ENCODE data around the gene PPP1R3F.
A peak's percentile ranks its signal among the peaks of the same experiment; 100 is the strongest.

The PPP1R3F gene

DNA sequence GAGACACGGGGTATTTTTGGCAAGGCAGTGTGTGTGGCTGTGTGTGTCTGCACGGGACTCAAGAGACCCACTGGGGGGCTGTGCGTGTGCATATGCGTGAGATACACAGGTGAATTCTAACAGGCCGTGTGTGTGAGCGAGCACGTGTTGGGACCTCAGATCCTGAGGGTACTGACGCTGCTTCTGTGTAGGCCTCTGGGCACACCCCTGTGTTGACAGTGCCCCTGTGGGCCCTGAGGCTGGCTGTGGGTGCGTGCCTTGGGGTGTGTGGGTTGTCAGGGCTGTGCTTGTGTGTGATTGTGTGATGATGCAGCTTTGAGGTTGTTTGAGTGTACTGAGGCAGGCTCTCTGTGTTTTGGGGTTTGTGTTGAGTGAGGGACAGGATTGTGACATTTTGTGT lies 19.0 kb upstream of the PPP1R3F start:
- DNase-seq: no peak

DNA sequence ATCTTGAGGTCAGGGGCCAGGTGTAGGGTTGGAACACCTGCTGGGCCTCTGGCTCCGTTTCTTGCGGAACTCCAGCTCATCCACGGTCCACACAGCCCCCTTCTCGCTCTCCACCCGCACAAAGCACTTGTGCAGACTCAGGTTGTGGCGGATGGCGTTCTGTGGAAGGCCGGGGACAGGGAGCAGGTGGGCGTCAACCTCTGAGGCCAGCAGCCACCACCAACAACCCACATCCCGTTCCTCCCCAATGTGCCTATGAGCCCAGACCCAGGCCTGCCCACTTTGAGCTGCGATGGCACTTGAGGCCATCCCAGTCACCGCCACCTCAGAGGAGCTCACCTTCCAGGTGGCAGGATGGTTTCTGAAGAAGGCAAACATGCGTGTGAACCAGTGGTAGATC lies 18.3 kb upstream of the PPP1R3F start:
- DNase-seq: no peak

GRCh38 chrX:49254639-49255038 lies 15.0 kb upstream of the PPP1R3F start:
- DNase-seq: no peak

DNA sequence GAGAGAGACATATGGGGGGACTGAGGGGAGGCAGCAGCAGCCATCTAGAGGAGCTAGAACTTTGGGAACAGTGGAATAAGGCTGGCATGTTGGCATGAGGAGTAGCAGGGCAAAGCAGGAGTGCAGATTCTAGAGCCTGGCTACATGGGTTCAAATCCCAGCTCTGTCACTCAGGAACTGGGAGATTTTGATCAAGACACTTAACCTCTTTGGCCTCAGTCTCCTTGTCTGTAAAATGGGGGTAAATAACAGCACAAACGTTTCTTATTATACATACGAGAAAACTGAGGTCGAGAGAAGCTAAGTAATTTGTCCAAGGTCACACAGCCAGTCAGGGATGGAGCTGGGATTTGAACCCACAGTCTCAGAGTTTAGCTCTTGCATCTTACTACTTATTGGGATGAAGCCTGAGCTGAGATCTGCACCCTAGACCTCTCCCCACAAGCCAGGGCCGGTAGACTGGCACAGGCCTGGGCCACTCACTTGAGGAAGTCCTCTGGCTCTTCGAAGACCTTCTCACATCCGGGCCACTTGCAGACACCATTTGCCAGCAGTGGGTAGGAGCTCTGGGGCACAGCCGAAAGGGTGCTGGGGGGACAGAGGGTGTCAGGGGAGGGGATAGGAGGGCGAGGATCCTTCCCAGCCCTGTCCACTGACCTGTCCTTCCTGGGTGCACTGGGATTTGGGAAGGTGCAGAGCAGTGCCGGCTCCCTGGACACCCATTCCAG lies 13.2 kb upstream of the PPP1R3F start:
- DNase-seq: no peak

DNA sequence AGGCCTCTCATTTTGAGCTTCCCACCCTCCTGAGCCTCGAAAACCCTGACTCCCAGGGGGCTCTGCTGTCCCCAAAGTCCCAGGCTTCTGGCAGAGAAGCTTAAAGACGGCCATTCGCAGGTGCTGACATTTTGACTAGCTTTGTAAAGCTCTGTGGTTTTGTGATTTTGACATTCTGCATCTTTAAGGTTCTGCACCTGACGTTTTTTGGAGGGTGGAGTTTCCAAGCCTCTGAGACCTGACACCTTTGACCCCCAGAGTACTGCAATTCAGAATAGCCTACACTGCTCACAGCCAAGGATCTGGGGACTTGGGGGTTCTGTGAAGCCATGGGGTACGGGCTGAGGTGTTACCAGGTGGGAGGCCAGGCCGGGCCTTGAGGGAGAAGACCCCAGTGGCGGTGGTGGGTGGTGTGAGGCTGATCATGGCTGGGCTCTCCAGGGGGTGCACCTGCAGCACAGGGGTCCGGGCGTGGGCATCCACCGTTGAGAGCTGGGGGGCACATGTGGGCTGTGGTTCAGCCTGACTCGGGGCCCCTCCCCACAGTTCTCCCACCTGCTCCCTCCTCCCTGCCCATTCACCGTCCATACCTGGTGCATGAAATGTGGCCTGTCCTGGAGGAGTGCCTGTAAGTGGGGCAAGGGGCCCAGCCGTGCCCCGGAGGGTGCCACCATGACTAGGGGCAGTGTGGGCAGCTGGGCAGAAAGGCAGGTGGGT lies 12.4 kb upstream of the PPP1R3F start:
- no peak for DNase-seq

GRCh38 chrX:49257846-49258748 lies 11.5 kb upstream of the PPP1R3F start:
- no peak for DNase-seq

- DNase-seq: no peak
Observed at GRCh38 chrX:49258749-49259124, 10.9 kb upstream of the PPP1R3F start.

DNA sequence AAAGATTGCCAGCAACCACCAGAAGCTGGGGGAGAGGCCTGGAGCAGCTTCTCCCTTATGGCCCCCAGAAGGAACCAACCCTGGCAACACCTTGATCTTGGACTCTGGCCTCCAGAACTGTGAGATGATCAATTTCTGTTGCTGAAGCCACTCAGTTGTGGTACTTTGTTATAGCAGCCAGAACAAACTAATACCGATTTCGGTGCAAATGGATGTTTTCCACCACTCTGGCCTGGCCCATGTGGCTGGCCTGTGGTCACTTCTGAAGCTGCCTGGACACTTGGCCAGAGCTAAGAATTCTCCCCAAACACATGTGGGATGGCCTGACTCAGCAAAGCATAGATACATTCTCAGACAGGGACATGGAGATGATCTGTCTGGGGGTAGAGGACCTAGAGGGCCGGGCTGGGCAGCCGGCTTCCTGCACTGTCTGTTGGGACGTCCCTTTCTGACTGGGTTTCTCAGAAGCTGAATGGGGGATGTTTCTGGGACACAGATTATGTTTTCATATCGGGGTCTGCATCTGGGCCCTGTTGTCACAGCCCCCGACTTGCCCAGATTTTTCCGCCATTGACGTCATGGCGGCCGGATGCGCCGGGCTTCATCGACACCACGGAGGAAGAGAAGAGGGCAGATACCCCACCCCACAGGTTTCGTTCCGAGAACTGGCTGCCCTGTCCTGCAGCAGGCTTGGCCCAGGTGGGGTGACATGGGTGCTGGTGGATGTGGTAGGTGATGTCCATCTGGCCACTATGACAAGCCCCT lies 9.2 kb upstream of the PPP1R3F start:
- DNase-seq: no peak

- DNase-seq: no peak
Observed at GRCh38 chrX:49262603-49263002, 7.0 kb upstream of the PPP1R3F start.

DNA sequence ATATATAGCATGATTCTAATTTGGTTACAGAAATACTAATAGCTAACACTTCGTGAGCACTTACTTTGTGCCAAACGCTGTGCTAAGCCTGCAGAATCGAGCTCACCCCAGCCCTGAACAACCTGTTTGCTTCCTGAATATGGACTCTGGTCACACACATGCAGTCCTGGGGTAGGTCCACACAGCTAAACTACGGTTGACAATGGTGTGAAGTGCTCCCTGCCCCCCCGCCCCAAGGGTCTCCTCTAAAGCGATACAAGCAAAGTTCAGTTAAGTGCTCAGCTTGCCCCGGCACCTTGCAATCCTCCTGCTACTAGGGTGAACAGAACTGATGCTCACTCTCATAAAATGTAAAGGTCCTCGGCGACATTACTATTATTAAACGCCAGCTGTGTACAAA lies 6.0 kb upstream of the PPP1R3F start:
- DNase-seq: no peak

DNA sequence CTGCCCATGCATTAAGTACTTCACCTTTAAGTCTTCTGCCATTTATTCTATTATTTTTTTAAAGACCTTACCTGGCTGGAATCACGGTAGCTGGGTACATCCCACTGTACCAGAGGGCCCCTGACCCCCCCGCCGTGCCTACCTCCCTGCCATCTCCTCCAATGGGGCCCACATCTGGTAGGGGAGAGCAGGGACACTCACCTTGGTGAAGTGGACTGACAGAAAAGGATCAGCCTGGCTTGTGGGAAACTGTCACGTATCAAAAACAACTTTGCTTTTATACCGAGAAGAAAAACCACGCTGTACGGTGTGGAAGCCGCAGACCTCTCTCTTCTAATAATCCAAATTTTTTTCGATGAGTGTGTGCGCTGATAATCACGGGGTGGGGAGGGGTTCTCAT lies 5.1 kb upstream of the PPP1R3F start, which contains the start of gene FOXP3:
Gene FOXP3 (minus strand): TSS at position 251 of the 400 bp plus-strand sequence. CDS start 6,205 bp downstream, outside the sequence.
- DNase-seq: no peak

DNA sequence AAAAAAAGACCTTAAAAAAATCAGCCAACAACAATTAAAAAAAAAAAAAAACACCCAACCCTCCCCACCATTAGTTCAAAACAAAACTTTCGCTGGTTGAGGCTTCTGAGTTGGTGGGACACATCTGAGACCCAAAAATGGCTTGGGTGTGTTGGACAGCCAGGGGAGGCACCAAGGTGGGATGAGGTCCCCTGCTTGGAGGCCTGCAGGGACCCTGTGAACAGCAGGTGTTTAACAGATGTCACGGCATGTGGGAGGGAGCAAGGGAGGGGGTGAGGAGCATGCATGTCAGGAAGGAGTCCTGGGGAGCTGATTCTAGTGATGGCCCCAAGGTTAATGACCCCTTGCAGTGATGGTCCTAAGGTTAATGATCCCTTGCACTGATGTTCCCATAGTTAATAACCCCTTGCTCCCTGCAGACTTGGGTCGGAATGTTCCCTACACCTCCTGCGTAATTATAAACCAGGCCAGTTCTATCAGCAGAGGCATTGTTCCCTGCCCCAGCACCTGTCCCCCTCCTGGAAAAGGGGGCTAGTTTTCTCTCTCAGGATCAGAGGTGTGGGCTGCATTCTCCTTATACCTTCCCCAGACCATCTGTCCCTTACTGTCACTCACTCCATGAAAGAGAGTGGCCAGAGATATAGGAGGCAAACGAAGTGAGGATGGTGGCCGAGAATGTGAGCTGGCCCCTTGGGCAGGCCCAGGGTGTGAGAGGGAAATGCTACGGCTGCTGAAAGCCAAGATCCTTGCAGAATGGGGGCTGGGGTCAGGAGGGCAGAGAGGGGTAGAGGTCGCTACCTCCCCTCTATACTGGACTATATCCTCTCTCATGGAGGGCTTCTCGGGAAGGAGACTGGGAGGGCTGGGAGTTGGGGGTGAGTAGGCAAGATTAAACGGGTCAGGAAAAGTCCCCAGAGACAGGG lies 2.8 kb upstream of the PPP1R3F start:
- DNase-seq: no peak

- no peak for DNase-seq
Observed at GRCh38 chrX:49268702-49269009, 937 bp upstream of the PPP1R3F start.

DNA sequence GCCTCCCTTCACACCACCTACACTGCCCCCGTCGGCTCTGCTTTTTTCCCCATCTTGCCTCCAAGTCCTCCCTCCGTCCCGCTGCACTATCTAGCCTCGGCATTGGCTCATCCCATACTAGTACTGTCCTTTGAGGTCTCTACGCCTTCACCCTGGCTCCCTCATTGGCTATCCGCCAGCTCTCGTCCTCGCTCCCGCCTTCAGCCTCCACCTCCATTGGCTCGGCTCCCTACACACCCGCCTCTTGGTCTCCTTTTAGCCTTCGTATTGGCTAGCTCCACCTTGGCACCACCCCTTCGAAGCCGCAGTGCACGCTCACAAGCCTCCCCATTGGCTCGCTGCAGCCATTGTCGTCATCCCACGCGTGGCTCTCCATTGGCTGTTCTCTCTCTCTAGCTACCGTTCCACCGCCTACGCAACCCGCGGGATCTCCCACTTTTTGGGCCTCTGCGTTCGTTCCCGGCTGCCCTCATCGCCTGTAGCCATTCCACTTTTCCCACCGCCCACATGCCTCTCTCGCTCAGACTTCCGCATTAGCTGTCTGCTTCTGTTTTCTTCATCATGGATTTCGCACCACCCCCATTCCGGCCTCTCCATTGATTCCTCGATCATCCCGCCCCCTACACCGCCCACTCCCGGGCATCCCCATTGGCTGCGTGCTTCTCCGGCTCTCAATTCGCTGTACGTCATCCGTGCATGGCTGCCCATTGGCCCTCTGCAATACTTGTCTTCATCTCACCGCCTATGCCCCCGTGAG lies 405 bp upstream of the PPP1R3F start:
- peak; percentile 97 for DNase-seq

DNA sequence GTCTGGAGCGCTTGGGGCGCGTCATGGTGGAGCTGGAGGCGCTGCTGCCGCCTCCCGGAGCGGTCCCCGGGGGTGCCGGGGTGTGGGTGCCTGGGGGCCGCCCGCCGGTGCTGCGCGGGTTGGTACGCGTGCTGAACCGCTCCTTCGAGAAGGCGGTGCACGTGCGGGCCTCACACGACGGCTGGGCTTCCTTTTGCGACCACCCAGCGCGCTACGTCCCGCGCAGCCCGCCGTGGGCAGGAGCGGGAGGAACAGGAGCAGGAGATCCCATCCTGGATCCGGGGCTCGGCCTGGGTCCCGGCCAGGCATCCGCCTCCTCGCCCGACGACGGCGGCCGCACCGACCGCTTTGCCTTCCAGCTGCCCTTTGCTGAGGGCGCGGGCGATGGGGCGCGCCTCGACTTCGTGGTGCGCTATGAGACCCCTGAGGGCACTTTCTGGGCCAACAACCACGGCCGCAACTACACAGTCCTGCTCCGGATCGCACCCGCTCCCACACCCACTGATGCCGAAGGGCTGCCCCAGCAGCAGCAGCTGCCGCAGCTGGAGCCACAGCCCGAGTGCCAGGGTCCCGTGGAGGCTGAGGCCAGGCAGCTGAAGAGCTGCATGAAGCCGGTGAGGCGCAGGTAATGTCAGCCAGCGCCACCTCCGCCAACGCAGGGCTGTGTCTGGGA lies 792 bp downstream of the PPP1R3F start:
- no peak for DNase-seq

DNA sequence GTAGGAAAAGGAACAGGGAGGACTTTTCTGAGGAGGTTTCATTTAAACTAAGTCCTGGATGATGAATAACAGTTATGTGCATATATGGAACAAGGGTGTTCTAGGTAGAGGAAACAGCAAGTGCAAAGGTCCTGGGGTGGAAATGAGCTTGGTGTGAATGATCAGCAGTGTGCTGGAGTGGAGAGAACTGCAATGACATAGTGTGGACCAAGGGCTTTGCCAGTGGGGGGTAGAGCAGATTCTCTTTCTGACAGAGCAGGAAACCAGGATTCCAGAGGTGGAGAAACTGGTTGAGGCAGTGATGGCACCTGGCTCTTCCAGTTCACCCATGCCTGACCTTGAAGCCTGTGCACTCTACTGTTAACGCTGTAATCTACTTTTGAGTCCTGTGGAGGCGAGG lies 1.7 kb downstream of the PPP1R3F start:
- DNase-seq: no peak

- no peak for DNase-seq
Observed at GRCh38 chrX:49272421-49272820, 2.8 kb downstream of the PPP1R3F start.

- DNase-seq: no peak
Observed at GRCh38 chrX:49273181-49273727, 3.7 kb downstream of the PPP1R3F start.

- no peak for DNase-seq
Observed at GRCh38 chrX:49276207-49276606, 6.6 kb downstream of the PPP1R3F start.
